WTC11 (cell line): ENCODE measurements around the gene KLK12. TPM values are rescaled to one million over a fixed set of nuclear protein-coding genes. Genes with fewer than 3 reads are reported as not detected.

Source experiments
- ATAC-seq: fragments of 200-7000 bp; cut with Tn5 transposase; 2 replicates; pipeline ENCODE4 v1.10.0; 2021; ENCODE audit warnings: mild to moderate bottlenecking, moderate library complexity
- CTCF ChIA-PET: fragments of 300-600 bp; sonication (Branson Sonifier 250); formaldehyde crosslinking; loops from one replicate; lab custom pipeline; 2021; ENCODE audit warnings: antibody characterized with exemption; lab: Charles Lee
- POLR2A ChIA-PET: fragments of 350-600 bp; sonication (Branson Sonifier 250); formaldehyde crosslinking; loops from one replicate; lab custom pipeline; 2021; ENCODE audit warnings: antibody characterized with exemption; lab: Charles Lee
- DNase-seq: peaks from one replicate; pipeline ENCODE4 v3.0.0; 2021; ENCODE audit warnings: low spot score
- H3K27ac Mint-ChIP-seq: 2 replicates; pipeline ENCODE4 v1.8.0; 2021; ENCODE audit warnings: mixed read lengths
- H3K27me3 Mint-ChIP-seq: 2 replicates; pipeline ENCODE4 v1.8.0; 2021; ENCODE audit warnings: low read depth, mild to moderate bottlenecking, moderate library complexity, mixed read lengths
- H3K36me3 Mint-ChIP-seq: 2 replicates; pipeline ENCODE4 v1.8.0; 2021; ENCODE audit warnings: mixed read lengths
- H3K4me1 Mint-ChIP-seq: 2 replicates; pipeline ENCODE4 v1.8.0; 2022; ENCODE audit warnings: mixed read lengths
- H3K4me3 Mint-ChIP-seq: 2 replicates; pipeline ENCODE4 v1.8.0; 2021; ENCODE audit warnings: mild to moderate bottlenecking, moderate library complexity, mixed read lengths
- H3K9me3 Mint-ChIP-seq: 2 replicates; pipeline ENCODE4 v1.8.0; 2021; ENCODE audit warnings: mixed read lengths
- CREB1 ChIP-seq: sonication (generic); formaldehyde crosslinking; IDR thresholded peaks from 2 replicates; pipeline ENCODE4 v1.8.0; 2023; ENCODE audit warnings: mild to moderate bottlenecking, missing genetic modification reagents
- CREM ChIP-seq: sonication (generic); formaldehyde crosslinking; IDR thresholded peaks from 2 replicates; pipeline ENCODE4 v1.8.1; 2022; ENCODE audit warnings: mild to moderate bottlenecking, missing genetic modification reagents, moderate library complexity
- EMX1 ChIP-seq: fragments of 250-450 bp; sonication (Bioruptor Pico); IDR thresholded peaks from 2 replicates; pipeline ENCODE4 v1.8.0; 2021; ENCODE audit warnings: mild to moderate bottlenecking
- GRHL2 ChIP-seq: fragments of 250-450 bp; sonication (Bioruptor Pico); IDR thresholded peaks from 2 replicates; pipeline ENCODE4 v1.8.0; 2022; ENCODE audit warnings: mild to moderate bottlenecking, moderate library complexity; ENCODE audit not compliant: insufficient replicate concordance, severe bottlenecking
- MYBL2 ChIP-seq: sonication (generic); formaldehyde crosslinking; IDR thresholded peaks from 2 replicates; pipeline ENCODE4 v1.8.1; 2023; ENCODE audit warnings: mild to moderate bottlenecking, moderate library complexity, missing genetic modification reagents
- NFATC4 ChIP-seq: fragments of 250-450 bp; sonication (Bioruptor Pico); IDR thresholded peaks from 2 replicates; pipeline ENCODE4 v1.9.0; 2021; ENCODE audit warnings: mild to moderate bottlenecking
- NFYB ChIP-seq: sonication (generic); formaldehyde crosslinking; conservative IDR thresholded peaks from 2 replicates; pipeline ENCODE4 v1.8.0; 2022; ENCODE audit warnings: low read depth, missing genetic modification reagents
- NR1H2 ChIP-seq: sonication (generic); formaldehyde crosslinking; IDR thresholded peaks from 2 replicates; pipeline ENCODE4 v1.9.0; 2021; ENCODE audit warnings: mild to moderate bottlenecking, moderate library complexity, missing genetic modification reagents
- TP53 ChIP-seq: sonication (generic); formaldehyde crosslinking; IDR thresholded peaks from 2 replicates; pipeline ENCODE4 v1.8.1; 2023; ENCODE audit warnings: mild to moderate bottlenecking, missing genetic modification reagents
- ZNF121 ChIP-seq: sonication (generic); formaldehyde crosslinking; IDR thresholded peaks from 2 replicates; pipeline ENCODE4 v1.8.0; 2023; ENCODE audit warnings: missing genetic modification reagents
- total RNA-seq: library from RNA; stranded (reverse); gene quantifications from 3 replicates; pipeline ENCODE4 v1.2.3, GENCODE V29; 2021
- TF ChIP-seq, protein P1 (sequence below): fragments of 250-450 bp; sonication (Bioruptor Pico); IDR thresholded peaks from 2 replicates; pipeline ENCODE4 v1.9.0; 2021; ENCODE audit warnings: moderate library complexity, mild to moderate bottlenecking, inconsistent platforms, borderline replicate concordance
- TF ChIP-seq, protein P2 (sequence below): sonication (generic); formaldehyde crosslinking; IDR thresholded peaks from 2 replicates; pipeline ENCODE4 v1.8.1; 2023; ENCODE audit warnings: mild to moderate bottlenecking, missing genetic modification reagents
- TF ChIP-seq, protein P3 (sequence below): sonication (generic); formaldehyde crosslinking; IDR thresholded peaks from 2 replicates; pipeline ENCODE4 v1.8.1; 2023; ENCODE audit warnings: mild to moderate bottlenecking, missing genetic modification reagents, borderline replicate concordance
- TF ChIP-seq, protein P4 (sequence below): sonication (generic); formaldehyde crosslinking; IDR thresholded peaks from 2 replicates; pipeline ENCODE4 v1.8.0; 2022; ENCODE audit warnings: mild to moderate bottlenecking, missing genetic modification reagents
- TF ChIP-seq, protein P5 (sequence below): sonication (generic); formaldehyde crosslinking; IDR thresholded peaks from 2 replicates; pipeline ENCODE4 v1.8.1; 2023; ENCODE audit warnings: mild to moderate bottlenecking, moderate library complexity, missing genetic modification reagents
- TF ChIP-seq, protein P6 (sequence below): fragments of 250-450 bp; sonication (Bioruptor Pico); IDR thresholded peaks from 2 replicates; pipeline ENCODE4 v1.9.0; 2021; ENCODE audit warnings: mild to moderate bottlenecking
- TF ChIP-seq, protein P7 (sequence below): sonication (generic); formaldehyde crosslinking; IDR thresholded peaks from 2 replicates; pipeline ENCODE4 v1.8.0; 2023; ENCODE audit warnings: missing genetic modification reagents

The KLK12 gene
- total RNA-seq, 1 experiment from 2014 or later: not detected

DNA sequence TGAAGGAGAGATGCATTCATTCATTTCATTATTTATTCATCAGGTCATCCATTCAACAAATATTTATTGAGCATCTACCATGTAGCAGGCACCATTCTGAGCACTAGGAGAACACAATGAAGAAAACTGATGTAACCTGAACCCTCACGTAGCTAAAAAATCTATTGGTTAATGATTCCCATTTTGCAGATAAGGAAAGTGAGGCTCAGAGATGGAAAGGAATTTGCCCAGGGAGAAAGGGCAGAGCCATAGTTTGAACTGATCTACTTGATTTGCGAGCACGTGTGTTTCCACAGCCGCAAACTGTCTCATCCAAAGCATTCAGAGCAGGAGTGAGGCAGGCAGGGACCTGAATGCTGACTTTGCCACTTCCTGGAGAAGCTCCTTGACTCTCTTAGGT lies 36.1 kb downstream of the KLK12 start:
- ChIA-PET POLR2A (no interaction called here), CTCF (interaction anchor here (2.1 to 6.0 kb wide), 2 partner anchors 19 to 22 kb away, joined by 7 to 94 read pairs; no protein-coding TSS in a partner anchor)
- TF ChIP-seq, protein P1, sequence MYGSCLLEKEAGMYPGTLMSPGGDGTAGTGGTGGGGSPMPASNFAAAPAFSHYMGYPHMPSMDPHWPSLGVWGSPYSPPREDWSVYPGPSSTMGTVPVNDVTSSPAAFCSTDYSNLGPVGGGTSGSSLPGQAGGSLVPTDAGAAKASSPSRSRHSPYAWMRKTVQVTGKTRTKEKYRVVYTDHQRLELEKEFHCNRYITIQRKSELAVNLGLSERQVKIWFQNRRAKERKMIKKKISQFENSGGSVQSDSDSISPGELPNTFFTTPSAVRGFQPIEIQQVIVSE: no peak
- TF ChIP-seq ZNF121 (CRISPR knock-in tag): no peak
- no peak for ATAC-seq
- Mint-ChIP-seq H3K4me3 (no peak overlapping the region), H3K9me3 (peaks cover 10% of the 10 kb centered on the region), H3K4me1 (peaks cover 24% of the 10 kb centered on the region), H3K27ac (no peak overlapping the region), H3K27me3 (peaks cover 49% of the 10 kb centered on the region), H3K36me3 (0 out of 2 replicates have a peak, but pooled peaks cover 3% of the 10 kb centered on the region)
- no peak for DNase-seq

DNA sequence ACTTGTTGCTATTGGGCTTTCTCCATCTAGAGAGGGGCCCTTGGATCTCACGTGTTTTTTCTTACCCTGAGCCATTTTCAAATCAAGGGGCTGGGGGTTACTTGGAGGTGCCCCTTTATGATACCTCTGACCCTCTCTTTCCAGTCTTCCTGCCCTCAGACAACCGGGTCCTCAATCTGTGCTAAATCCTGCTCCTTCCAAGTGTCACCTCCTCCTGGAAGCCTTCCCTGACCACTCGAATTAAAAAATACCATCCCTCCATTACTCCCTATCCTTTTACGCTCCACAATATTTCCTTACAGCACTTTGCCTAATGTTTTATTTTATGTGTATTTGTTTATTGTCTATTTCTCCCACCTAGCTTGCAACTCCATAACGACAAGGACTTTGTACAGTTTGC lies 36.7 kb downstream of the KLK12 start:
- Mint-ChIP-seq H3K27me3 (peaks cover 45% of the 10 kb centered on the region), H3K4me1 (peaks cover 24% of the 10 kb centered on the region), H3K9me3 (peaks cover 10% of the 10 kb centered on the region), H3K36me3 (0 out of 2 replicates have a peak, but pooled peaks cover 3% of the 10 kb centered on the region), H3K27ac (no peak overlapping the region), H3K4me3 (no peak overlapping the region)
- DNase-seq (no peak), ATAC-seq (no peak)
- POLR2A ChIA-PET: no interaction called here
- TF ChIP-seq, protein P2, sequence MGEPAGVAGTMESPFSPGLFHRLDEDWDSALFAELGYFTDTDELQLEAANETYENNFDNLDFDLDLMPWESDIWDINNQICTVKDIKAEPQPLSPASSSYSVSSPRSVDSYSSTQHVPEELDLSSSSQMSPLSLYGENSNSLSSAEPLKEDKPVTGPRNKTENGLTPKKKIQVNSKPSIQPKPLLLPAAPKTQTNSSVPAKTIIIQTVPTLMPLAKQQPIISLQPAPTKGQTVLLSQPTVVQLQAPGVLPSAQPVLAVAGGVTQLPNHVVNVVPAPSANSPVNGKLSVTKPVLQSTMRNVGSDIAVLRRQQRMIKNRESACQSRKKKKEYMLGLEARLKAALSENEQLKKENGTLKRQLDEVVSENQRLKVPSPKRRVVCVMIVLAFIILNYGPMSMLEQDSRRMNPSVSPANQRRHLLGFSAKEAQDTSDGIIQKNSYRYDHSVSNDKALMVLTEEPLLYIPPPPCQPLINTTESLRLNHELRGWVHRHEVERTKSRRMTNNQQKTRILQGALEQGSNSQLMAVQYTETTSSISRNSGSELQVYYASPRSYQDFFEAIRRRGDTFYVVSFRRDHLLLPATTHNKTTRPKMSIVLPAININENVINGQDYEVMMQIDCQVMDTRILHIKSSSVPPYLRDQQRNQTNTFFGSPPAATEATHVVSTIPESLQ (CRISPR knock-in tag): no peak
- no peak for TF ChIP-seq TP53 (CRISPR knock-in tag)
- no peak for TF ChIP-seq NFYB (CRISPR knock-in tag)
- TF ChIP-seq MYBL2 (CRISPR knock-in tag): no peak
- TF ChIP-seq GRHL2 (CRISPR knock-in tag): no peak
- TF ChIP-seq, protein P3, sequence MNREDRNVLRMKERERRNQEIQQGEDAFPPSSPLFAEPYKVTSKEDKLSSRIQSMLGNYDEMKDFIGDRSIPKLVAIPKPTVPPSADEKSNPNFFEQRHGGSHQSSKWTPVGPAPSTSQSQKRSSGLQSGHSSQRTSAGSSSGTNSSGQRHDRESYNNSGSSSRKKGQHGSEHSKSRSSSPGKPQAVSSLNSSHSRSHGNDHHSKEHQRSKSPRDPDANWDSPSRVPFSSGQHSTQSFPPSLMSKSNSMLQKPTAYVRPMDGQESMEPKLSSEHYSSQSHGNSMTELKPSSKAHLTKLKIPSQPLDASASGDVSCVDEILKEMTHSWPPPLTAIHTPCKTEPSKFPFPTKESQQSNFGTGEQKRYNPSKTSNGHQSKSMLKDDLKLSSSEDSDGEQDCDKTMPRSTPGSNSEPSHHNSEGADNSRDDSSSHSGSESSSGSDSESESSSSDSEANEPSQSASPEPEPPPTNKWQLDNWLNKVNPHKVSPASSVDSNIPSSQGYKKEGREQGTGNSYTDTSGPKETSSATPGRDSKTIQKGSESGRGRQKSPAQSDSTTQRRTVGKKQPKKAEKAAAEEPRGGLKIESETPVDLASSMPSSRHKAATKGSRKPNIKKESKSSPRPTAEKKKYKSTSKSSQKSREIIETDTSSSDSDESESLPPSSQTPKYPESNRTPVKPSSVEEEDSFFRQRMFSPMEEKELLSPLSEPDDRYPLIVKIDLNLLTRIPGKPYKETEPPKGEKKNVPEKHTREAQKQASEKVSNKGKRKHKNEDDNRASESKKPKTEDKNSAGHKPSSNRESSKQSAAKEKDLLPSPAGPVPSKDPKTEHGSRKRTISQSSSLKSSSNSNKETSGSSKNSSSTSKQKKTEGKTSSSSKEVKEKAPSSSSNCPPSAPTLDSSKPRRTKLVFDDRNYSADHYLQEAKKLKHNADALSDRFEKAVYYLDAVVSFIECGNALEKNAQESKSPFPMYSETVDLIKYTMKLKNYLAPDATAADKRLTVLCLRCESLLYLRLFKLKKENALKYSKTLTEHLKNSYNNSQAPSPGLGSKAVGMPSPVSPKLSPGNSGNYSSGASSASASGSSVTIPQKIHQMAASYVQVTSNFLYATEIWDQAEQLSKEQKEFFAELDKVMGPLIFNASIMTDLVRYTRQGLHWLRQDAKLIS: no peak
- no peak for TF ChIP-seq NFATC4
- no peak for TF ChIP-seq CREM (CRISPR knock-in tag)
- TF ChIP-seq, protein P4, sequence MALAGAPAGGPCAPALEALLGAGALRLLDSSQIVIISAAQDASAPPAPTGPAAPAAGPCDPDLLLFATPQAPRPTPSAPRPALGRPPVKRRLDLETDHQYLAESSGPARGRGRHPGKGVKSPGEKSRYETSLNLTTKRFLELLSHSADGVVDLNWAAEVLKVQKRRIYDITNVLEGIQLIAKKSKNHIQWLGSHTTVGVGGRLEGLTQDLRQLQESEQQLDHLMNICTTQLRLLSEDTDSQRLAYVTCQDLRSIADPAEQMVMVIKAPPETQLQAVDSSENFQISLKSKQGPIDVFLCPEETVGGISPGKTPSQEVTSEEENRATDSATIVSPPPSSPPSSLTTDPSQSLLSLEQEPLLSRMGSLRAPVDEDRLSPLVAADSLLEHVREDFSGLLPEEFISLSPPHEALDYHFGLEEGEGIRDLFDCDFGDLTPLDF (CRISPR knock-in tag): no peak
- no peak for TF ChIP-seq CREB1 (CRISPR knock-in tag)
- no peak for TF ChIP-seq EMX1
- TF ChIP-seq, protein P5, sequence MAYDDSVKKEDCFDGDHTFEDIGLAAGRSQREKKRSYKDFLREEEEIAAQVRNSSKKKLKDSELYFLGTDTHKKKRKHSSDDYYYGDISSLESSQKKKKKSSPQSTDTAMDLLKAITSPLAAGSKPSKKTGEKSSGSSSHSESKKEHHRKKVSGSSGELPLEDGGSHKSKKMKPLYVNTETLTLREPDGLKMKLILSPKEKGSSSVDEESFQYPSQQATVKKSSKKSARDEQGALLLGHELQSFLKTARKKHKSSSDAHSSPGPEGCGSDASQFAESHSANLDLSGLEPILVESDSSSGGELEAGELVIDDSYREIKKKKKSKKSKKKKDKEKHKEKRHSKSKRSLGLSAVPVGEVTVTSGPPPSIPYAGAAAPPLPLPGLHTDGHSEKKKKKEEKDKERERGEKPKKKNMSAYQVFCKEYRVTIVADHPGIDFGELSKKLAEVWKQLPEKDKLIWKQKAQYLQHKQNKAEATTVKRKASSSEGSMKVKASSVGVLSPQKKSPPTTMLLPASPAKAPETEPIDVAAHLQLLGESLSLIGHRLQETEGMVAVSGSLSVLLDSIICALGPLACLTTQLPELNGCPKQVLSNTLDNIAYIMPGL (CRISPR knock-in tag): no peak
- no peak for TF ChIP-seq NR1H2 (CRISPR knock-in tag)
- TF ChIP-seq, protein P6, sequence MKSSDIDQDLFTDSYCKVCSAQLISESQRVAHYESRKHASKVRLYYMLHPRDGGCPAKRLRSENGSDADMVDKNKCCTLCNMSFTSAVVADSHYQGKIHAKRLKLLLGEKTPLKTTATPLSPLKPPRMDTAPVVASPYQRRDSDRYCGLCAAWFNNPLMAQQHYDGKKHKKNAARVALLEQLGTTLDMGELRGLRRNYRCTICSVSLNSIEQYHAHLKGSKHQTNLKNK (CRISPR knock-in tag): no peak
- TF ChIP-seq, protein P7, sequence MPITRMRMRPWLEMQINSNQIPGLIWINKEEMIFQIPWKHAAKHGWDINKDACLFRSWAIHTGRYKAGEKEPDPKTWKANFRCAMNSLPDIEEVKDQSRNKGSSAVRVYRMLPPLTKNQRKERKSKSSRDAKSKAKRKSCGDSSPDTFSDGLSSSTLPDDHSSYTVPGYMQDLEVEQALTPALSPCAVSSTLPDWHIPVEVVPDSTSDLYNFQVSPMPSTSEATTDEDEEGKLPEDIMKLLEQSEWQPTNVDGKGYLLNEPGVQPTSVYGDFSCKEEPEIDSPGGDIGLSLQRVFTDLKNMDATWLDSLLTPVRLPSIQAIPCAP: no peak
- CTCF ChIA-PET: interaction anchor here (0.6 to 2.1 kb wide), 2 partner anchors 19 to 23 kb away, joined by 3 to 7 read pairs; no protein-coding TSS in a partner anchor
